H1 (cell line): ENCODE data around the gene REG3G. TPM values are rescaled to one million over a fixed set of nuclear protein-coding genes. Genes with fewer than 3 reads are reported as not detected.

Experiments used
- CTCF ChIA-PET: fragments of 300-600 bp; sonication (Branson Sonifier 250); formaldehyde crosslinking; loops from one replicate; lab custom pipeline; 2021; ENCODE audit not compliant: partially characterized antibody; lab: Charles Lee
- POLR2A ChIA-PET: fragments of 300-600 bp; sonication (Branson Sonifier 250); formaldehyde crosslinking; loops from one replicate; lab custom pipeline; 2021; ENCODE audit warnings: inconsistent platforms; ENCODE audit not compliant: partially characterized antibody; lab: Charles Lee
- DNase-seq, 2 experiments: peaks; one replicate each; pipeline versions ENCODE4 v3.0.0 to v3.0.0-alpha.2; 2010 to 2022; ENCODE audit warnings: low spot score in 2 of 2, low read depth in 1 of 2, mixed read lengths in 1 of 2
- FAIRE-seq: peaks from 2 replicates; lab custom pipeline; 2011; peaks lifted over from hg19 to GRCh38; lab: Jason Lieb, UNC
- H2AFZ ChIP-seq: 2 replicates; pipeline ENCODE4 v1.8.1; 2012; ENCODE audit warnings: low read length, inconsistent platforms
- H2AK5ac ChIP-seq: 2 replicates; pipeline ENCODE4 v1.6.1; 2013; ENCODE audit warnings: low read depth, low read length
- H2BK120ac ChIP-seq: replicated peaks from 2 replicates; pipeline ENCODE3; 2013; ENCODE audit warnings: low read depth, low read length, inconsistent platforms
- H2BK12ac ChIP-seq: 2 replicates; pipeline ENCODE4 v1.6.1; 2013; ENCODE audit warnings: low read depth, low read length
- H2BK15ac ChIP-seq: 2 replicates; pipeline ENCODE4 v1.6.1; 2013; ENCODE audit warnings: low read length
- H2BK20ac ChIP-seq: 2 replicates; pipeline ENCODE4 v1.6.1; 2013; ENCODE audit warnings: low read length
- H2BK5ac ChIP-seq: 2 replicates; pipeline ENCODE4 v1.6.1; 2013; ENCODE audit warnings: low read depth, low read length
- H3K14ac ChIP-seq: 2 replicates; pipeline ENCODE4 v1.6.1; 2013; ENCODE audit warnings: inconsistent platforms; ENCODE audit not compliant: insufficient read length
- H3K18ac ChIP-seq: 2 replicates; pipeline ENCODE4 v1.6.1; 2013; ENCODE audit warnings: low read length; ENCODE audit errors: extremely low read depth
- H3K23ac ChIP-seq: 2 replicates; pipeline ENCODE4 v1.6.1; 2013; ENCODE audit warnings: inconsistent platforms; ENCODE audit not compliant: insufficient read length
- H3K23me2 ChIP-seq: 2 replicates; pipeline ENCODE4 v1.6.1; 2013; ENCODE audit warnings: low read depth, low read length
- H3K27ac ChIP-seq: 2 replicates; pipeline ENCODE4 v1.6.1; 2011; ENCODE audit warnings: low read depth, low read length, inconsistent platforms
- H3K27me3 ChIP-seq, 4 experiments: replicated peaks in 1 of 4; 1 replicate in 1 of 4; 2 replicates in 3 of 4; pipeline versions ENCODE4 v1.6.1 to v1.8.1; 2011 to 2013; ENCODE audit warnings: low read length in 3 of 4, mild to moderate bottlenecking in 3 of 4, inconsistent platforms in 2 of 4, mixed read lengths in 2 of 4, moderate library complexity in 1 of 4; ENCODE audit not compliant: control insufficient read depth in 3 of 4, insufficient read depth in 3 of 4; ENCODE audit errors: extremely low read depth in 1 of 4
- H3K36me3 ChIP-seq, 4 experiments: 2 replicates each; pipeline versions ENCODE4 v1.6.1 to v1.8.1; 2011 to 2013; ENCODE audit warnings: mild to moderate bottlenecking in 4 of 4, low read length in 3 of 4, moderate library complexity in 2 of 4, control low read depth in 1 of 4, inconsistent platforms in 1 of 4; ENCODE audit not compliant: insufficient read depth in 4 of 4, control insufficient read depth in 2 of 4
- H3K4ac ChIP-seq: replicated peaks from 2 replicates; pipeline ENCODE3; 2013; ENCODE audit warnings: low read length, low read depth, mixed read lengths, inconsistent platforms; ENCODE audit not compliant: insufficient read length
- H3K4me1 ChIP-seq, 4 experiments: replicated peaks in 1 of 4; 1 replicate in 1 of 4; 2 replicates in 3 of 4; pipeline versions ENCODE4 v1.6.1 to v1.8.1; 2011 to 2013; ENCODE audit warnings: low read length in 3 of 4, inconsistent platforms in 2 of 4, mixed read lengths in 1 of 4; ENCODE audit not compliant: insufficient read depth in 4 of 4, control insufficient read depth in 3 of 4
- H3K4me2 ChIP-seq, 2 experiments: 2 replicates each; pipeline versions ENCODE4 v1.6.1 to v1.8.1; 2011 to 2013; ENCODE audit warnings: low read depth in 2 of 2, low read length in 2 of 2, control low read depth in 1 of 2, inconsistent platforms in 1 of 2, mild to moderate bottlenecking in 1 of 2; ENCODE audit not compliant: insufficient read depth in 1 of 2
- H3K4me3 ChIP-seq, 4 experiments: fragments of 200-600, 300-600 bp in 1 of 4; sonication (generic), shearing (Covaris generic), sonication (Bioruptor Twin) in 1 of 4; 2 replicates each; pipeline versions ENCODE4 v1.5.1 to v1.8.1; 2011 to 2016; ENCODE audit warnings: low read length in 4 of 4, low read depth in 3 of 4, control low read depth in 2 of 4, inconsistent platforms in 2 of 4, mild to moderate bottlenecking in 2 of 4, mixed read lengths in 1 of 4, moderate library complexity in 1 of 4; ENCODE audit not compliant: insufficient read depth in 2 of 4; ENCODE audit errors: extremely low read depth in 1 of 4
- H3K56ac ChIP-seq: replicated peaks from 2 replicates; pipeline ENCODE3; 2013; ENCODE audit warnings: low read depth, mild to moderate bottlenecking, mixed read lengths, low read length, inconsistent platforms; ENCODE audit not compliant: insufficient read length
- H3K79me1 ChIP-seq: 2 replicates; pipeline ENCODE4 v1.6.1; 2013; ENCODE audit warnings: low read depth, low read length, control low read depth
- H3K79me2 ChIP-seq, 2 experiments: 2 replicates each; pipeline versions ENCODE4 v1.6.1 to v1.8.1; 2012 to 2013; ENCODE audit warnings: low read length in 2 of 2, mild to moderate bottlenecking in 2 of 2, inconsistent platforms in 1 of 2; ENCODE audit not compliant: insufficient read depth in 2 of 2, control insufficient read depth in 1 of 2
- H3K9ac ChIP-seq, 4 experiments: replicated peaks in 1 of 4; 1 replicate in 1 of 4; 2 replicates in 3 of 4; pipeline versions ENCODE4 v1.6.1 to v1.8.1; 2011 to 2013; ENCODE audit warnings: low read depth in 3 of 4, low read length in 3 of 4, control low read depth in 2 of 4, mild to moderate bottlenecking in 2 of 4, moderate library complexity in 2 of 4, inconsistent platforms in 1 of 4; ENCODE audit errors: extremely low read depth in 1 of 4
- H3K9me3 ChIP-seq, 2 experiments: 2 replicates each; pipeline versions ENCODE4 v1.6.1 to v1.8.1; 2012 to 2013; ENCODE audit warnings: mild to moderate bottlenecking in 2 of 2, moderate library complexity in 2 of 2, control low read depth in 1 of 2, inconsistent platforms in 1 of 2, low read depth in 1 of 2, low read length in 1 of 2, mixed read lengths in 1 of 2; ENCODE audit not compliant: insufficient read depth in 2 of 2
- H4K20me1 ChIP-seq, 2 experiments: replicated peaks in 1 of 2; 2 replicates each; pipeline versions ENCODE3 to v1.8.1; 2011 to 2013; ENCODE audit warnings: inconsistent platforms in 2 of 2, low read length in 2 of 2, mild to moderate bottlenecking in 1 of 2; ENCODE audit not compliant: insufficient read depth in 2 of 2, control insufficient read depth in 1 of 2
- H4K5ac ChIP-seq: 2 replicates; pipeline ENCODE4 v1.6.1; 2013; ENCODE audit warnings: low read length, low read depth, mixed read lengths, inconsistent platforms; ENCODE audit not compliant: insufficient read length
- H4K8ac ChIP-seq: 2 replicates; pipeline ENCODE4 v1.8.0; 2013; ENCODE audit warnings: mild to moderate bottlenecking, moderate library complexity, low read length, inconsistent platforms; ENCODE audit not compliant: insufficient read depth; ENCODE audit errors: extremely low read depth
- H4K91ac ChIP-seq: replicated peaks from 2 replicates; pipeline ENCODE3; 2013; ENCODE audit warnings: low read length, mixed read lengths, inconsistent platforms; ENCODE audit not compliant: insufficient read length
- TBP ChIP-seq: IDR thresholded peaks from 2 replicates; pipeline ENCODE4 v1.6.1; 2011; ENCODE audit warnings: low read depth, low read length, improper control_type of control experiment
- WGBS, 2 experiments: shearing (Covaris generic) in 1 of 2; methylation state at CpG; one replicate each; pipeline versions ENCODE4 v1.1.6 to v1.1.7; 2013 to 2015; ENCODE audit warnings: low lambda C conversion rate in 2 of 2, mixed read lengths in 2 of 2, inconsistent platforms in 1 of 2, low coverage in 1 of 2, missing lambda C conversion rate in 1 of 2; ENCODE audit not compliant: insufficient replicate concordance in 2 of 2, insufficient coverage in 1 of 2, insufficient read length in 1 of 2; ENCODE audit errors: extremely low coverage in 1 of 2, missing lambda C conversion rate in 1 of 2; 5-methylcytosine and 5-hydroxymethylcytosine counted together
- polyA plus RNA-seq, 7 experiments: library from polyadenylated mRNA; depleted of rRNA in 3 of 7; stranded (reverse) in 5 of 7; unstranded in 2 of 7; fragments of >200 nt in 5 of 7; fragments of 200-250 nt in 2 of 7; gene quantifications; 1 replicate in 5 of 7; 2 replicates in 1 of 7; 4 replicates in 1 of 7; pipeline versions ENCODE4 v1.2.1 to v1.2.3, GENCODE V29; 2011 to 2013; ENCODE audit warnings: missing spikeins in 2 of 7, mixed read lengths in 2 of 7
- total RNA-seq: library from RNA; stranded (reverse); fragmentation: NEBNext Ultra II Directional; extraction: Animal tissue kit (Norgen Biotek cat#: 25700); gene quantifications from 2 replicates; pipeline ENCODE4 v1.2.1, GENCODE V29; 2021

REG3G gene
- total and polyA plus RNA-seq, 2 of the 8 experiments (the other 6 are each of a cell fraction or from before 2014, with no cell fraction given), result not detected

GRCh38 chr2:79004680-79005079 lies 20.8 kb upstream of the REG3G start:
- no peak overlapping the region for H2BK5ac ChIP-seq
- no peak overlapping the region for H3K14ac ChIP-seq
- H3K9ac ChIP-seq, result no peak overlapping the region
- no peaks in the 10 kb centered on the region for H3K27me3 ChIP-seq
- no peak overlapping the region for H3K4me2 ChIP-seq
- no peaks in the 10 kb centered on the region for H3K9me3 ChIP-seq
- no peaks in the 10 kb centered on the region for H4K20me1 ChIP-seq
- H3K56ac ChIP-seq, result no peak overlapping the region
- H4K8ac ChIP-seq, result no peak overlapping the region
- no peak for TF ChIP-seq TBP
- TF ChIP-seq, all 59 proteins: peak for 0
- Histone ChIP-seq H3K23ac (no peak overlapping the region), H4K91ac (no peak overlapping the region), H4K5ac (no peak overlapping the region), H3K27ac (no peak overlapping the region), H3K23me2 (no peaks in the 10 kb centered on the region), H3K18ac (no peak overlapping the region), H2BK20ac (no peak overlapping the region), H3K4ac (no peak overlapping the region), H2AK5ac (no peak overlapping the region), H3K36me3 (no peaks in the 10 kb centered on the region), H3K79me1 (no peaks in the 10 kb centered on the region), H2AFZ (no peak overlapping the region), H3K4me3 (no peak overlapping the region), H2BK12ac (no peak overlapping the region), H2BK15ac (no peak overlapping the region), H3K79me2 (no peaks in the 10 kb centered on the region), H3K4me1 (no peaks in the 10 kb centered on the region), H2BK120ac (no peak overlapping the region)
- 85% methylated on average over 5 of the region's 5 CpGs; no CpG with 5 or more reads in 1 of the 2 experiments for WGBS, 2 experiments
- ChIA-PET POLR2A (no interaction called here), CTCF (interaction anchor here (1.3 to 2.7 kb wide), 3 partner anchors 36 to 883 kb away, joined by 3 to 12 read pairs (median 3); no protein-coding TSS in a partner anchor)
- no peak for DNase-seq
- FAIRE-seq, result no peak
